ENCODE data around the gene ST3GAL3. TPM values are rescaled to one million over a fixed set of nuclear protein-coding genes. Genes with fewer than 3 reads are reported as not detected.

Gene ST3GAL3
- total RNA-seq, 1 experiment from 2014 or later, result 19.3 TPM

DNA sequence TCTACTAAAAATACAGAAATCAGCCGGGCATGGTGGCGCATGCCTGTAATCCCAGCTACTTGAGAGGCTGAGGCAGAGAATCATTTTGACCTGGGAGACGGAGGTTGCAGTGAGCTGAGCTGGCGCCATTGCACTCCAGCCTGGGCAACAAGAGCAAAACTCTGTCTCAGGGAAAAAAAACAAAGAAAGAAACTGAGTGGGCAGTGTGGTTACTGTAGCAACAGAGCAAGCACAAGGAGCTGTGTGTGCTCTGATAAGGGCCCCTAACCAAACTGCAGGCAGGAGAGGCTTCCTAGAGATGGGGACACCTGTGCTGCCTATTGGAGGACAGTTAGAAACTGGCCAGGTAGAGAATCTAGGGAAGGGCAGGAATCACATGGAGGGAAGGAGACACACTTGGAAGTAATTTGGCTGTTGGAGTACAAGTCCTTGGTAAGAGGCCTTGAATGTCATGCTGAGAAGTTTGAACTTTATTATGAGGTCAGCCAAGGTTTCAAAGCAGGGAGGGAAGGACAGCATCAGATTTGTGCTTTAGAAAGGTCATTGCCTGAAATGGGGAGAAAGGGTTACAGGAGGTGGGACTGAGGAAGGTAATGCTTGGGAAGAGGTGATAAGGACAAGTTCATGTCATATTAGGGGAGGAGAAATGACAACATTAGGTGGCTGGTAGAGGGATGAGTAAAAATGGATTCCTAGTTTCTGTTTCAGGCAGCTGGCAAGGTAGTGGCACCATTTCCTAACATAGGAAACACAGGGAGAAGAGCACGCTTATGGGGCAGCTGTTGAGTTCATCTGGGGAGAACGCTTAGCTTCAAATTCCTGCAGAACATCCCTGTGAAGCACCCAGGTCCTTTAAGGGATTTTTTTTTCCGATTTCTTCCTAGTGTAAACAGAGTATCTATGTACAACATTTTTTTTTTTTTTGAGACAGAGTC lies 157.0 kb downstream of the ST3GAL3 start:
- no peak overlapping the region; the same call in 1 of the 2 replicates for H3K27ac ChIP-seq
- BruUV-seq (replicated peaks), result no TSS peak
- intact Hi-C loops (cut with micrococcal nuclease; ENCODE audit: unreplicated experiment), result no loop called here
- no peaks in the 10 kb centered on the region; the same call in 1 of the 2 replicates for H3F3A ChIP-seq (ENCODE audit: insufficient read depth, low read depth)
- no peaks in the 10 kb centered on the region for H3K36me3 ChIP-seq (ENCODE audit: low read depth)
- TF ChIP-seq, protein P1, sequence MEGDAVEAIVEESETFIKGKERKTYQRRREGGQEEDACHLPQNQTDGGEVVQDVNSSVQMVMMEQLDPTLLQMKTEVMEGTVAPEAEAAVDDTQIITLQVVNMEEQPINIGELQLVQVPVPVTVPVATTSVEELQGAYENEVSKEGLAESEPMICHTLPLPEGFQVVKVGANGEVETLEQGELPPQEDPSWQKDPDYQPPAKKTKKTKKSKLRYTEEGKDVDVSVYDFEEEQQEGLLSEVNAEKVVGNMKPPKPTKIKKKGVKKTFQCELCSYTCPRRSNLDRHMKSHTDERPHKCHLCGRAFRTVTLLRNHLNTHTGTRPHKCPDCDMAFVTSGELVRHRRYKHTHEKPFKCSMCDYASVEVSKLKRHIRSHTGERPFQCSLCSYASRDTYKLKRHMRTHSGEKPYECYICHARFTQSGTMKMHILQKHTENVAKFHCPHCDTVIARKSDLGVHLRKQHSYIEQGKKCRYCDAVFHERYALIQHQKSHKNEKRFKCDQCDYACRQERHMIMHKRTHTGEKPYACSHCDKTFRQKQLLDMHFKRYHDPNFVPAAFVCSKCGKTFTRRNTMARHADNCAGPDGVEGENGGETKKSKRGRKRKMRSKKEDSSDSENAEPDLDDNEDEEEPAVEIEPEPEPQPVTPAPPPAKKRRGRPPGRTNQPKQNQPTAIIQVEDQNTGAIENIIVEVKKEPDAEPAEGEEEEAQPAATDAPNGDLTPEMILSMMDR (conservative IDR thresholded peaks at IDR 0.05), result no peak
- no peak for TF ChIP-seq EZH2 (IDR thresholded peaks at IDR 0.05; ENCODE audit: low read depth)
- ChIA-PET CTCF (no interaction called here), POLR2A (ENCODE audit: unreplicated experiment) (interaction anchor here (0.5 to 0.6 kb wide), 2 partner anchors 69 to 174 kb away, joined by 3 to 4 read pairs; no protein-coding TSS in a partner anchor)
- H3K27me3 ChIP-seq (ENCODE audit: insufficient read depth, low read depth), result no peaks in the 10 kb centered on the region
- no peak overlapping the region for H3K4me3 ChIP-seq
- H3K9me2 ChIP-seq (ENCODE audit: insufficient read depth), result no peaks in the 10 kb centered on the region
- no peak overlapping the region for H3K4me2 ChIP-seq
- no peaks in the 10 kb centered on the region for H3K79me2 ChIP-seq (ENCODE audit: low read depth)
- DNase-seq, result no peak
- H2AFZ ChIP-seq, result no peak overlapping the region
- H3K9me3 ChIP-seq (ENCODE audit: insufficient read depth, low read depth), result no peaks in the 10 kb centered on the region
- H3K4me1 ChIP-seq (replicated peaks; ENCODE audit: insufficient read depth), result peaks cover 36% of the 10 kb centered on the region
- H4K20me1 ChIP-seq (ENCODE audit: insufficient read depth), result no peaks in the 10 kb centered on the region

GRCh38 chr1:43866201-43866600 lies 158.9 kb downstream of the ST3GAL3 start:
- Histone ChIP-seq H3K9me3 (ENCODE audit: insufficient read depth, low read depth) (no peaks in the 10 kb centered on the region), H3K27me3 (ENCODE audit: insufficient read depth, low read depth) (no peaks in the 10 kb centered on the region), H3K36me3 (ENCODE audit: low read depth) (no peaks in the 10 kb centered on the region), H3K27ac (peak overlapping the region; percentile 34; the same call in 1 of the 2 replicates), H3F3A (ENCODE audit: insufficient read depth, low read depth) (no peaks in the 10 kb centered on the region; the same call in 1 of the 2 replicates), H3K4me1 (replicated peaks; ENCODE audit: insufficient read depth) (peaks cover 26% of the 10 kb centered on the region), H3K4me3 (no peak overlapping the region), H3K4me2 (no peak overlapping the region), H3K79me2 (ENCODE audit: low read depth) (no peaks in the 10 kb centered on the region), H2AFZ (no peak overlapping the region), H4K20me1 (ENCODE audit: insufficient read depth) (no peaks in the 10 kb centered on the region), H3K9me2 (ENCODE audit: insufficient read depth) (no peaks in the 10 kb centered on the region)
- TF ChIP-seq, protein P1 (conservative IDR thresholded peaks at IDR 0.05), result no peak
- TF ChIP-seq EZH2 (IDR thresholded peaks at IDR 0.05; ENCODE audit: low read depth), result no peak
- no TSS peak for BruUV-seq (replicated peaks)
- DNase-seq, result no peak
- POLR2A ChIA-PET (ENCODE audit: unreplicated experiment), result no interaction called here
- CTCF ChIA-PET, result no interaction called here
- intact Hi-C loops (cut with micrococcal nuclease; ENCODE audit: unreplicated experiment), result no loop called here

- Histone ChIP-seq H3K9me2 (ENCODE audit: insufficient read depth) (no peaks in the 10 kb centered on the region), H3F3A (ENCODE audit: insufficient read depth, low read depth) (peaks cover 8% of the 10 kb centered on the region; the same call in 1 of the 2 replicates), H3K4me1 (replicated peaks; ENCODE audit: insufficient read depth) (peaks cover 31% of the 10 kb centered on the region), H3K4me2 (peak overlapping the region; percentile 11; the same call in 1 of the 2 replicates), H3K27me3 (ENCODE audit: insufficient read depth, low read depth) (no peaks in the 10 kb centered on the region), H3K4me3 (no peak overlapping the region), H3K36me3 (ENCODE audit: low read depth) (no peaks in the 10 kb centered on the region), H2AFZ (no peak overlapping the region), H4K20me1 (ENCODE audit: insufficient read depth) (no peaks in the 10 kb centered on the region), H3K27ac (peak overlapping the region; percentile 36; the same call in 1 of the 2 replicates), H3K9me3 (ENCODE audit: insufficient read depth, low read depth) (no peaks in the 10 kb centered on the region), H3K79me2 (ENCODE audit: low read depth) (no peaks in the 10 kb centered on the region)
- POLR2A ChIA-PET (ENCODE audit: unreplicated experiment), result no interaction called here
- BruUV-seq (replicated peaks), result no TSS peak
- TF ChIP-seq, protein P1 (conservative IDR thresholded peaks at IDR 0.05), result no peak
- no peak for TF ChIP-seq EZH2 (IDR thresholded peaks at IDR 0.05; ENCODE audit: low read depth)
- peak in 1 of 2 experiments; percentile 68 for DNase-seq
- intact Hi-C loops (cut with micrococcal nuclease; ENCODE audit: unreplicated experiment), result no loop called here
- CTCF ChIA-PET, result no interaction called here
Measured at GRCh38 chr1:43867976-43868740, 160.8 kb downstream of the ST3GAL3 start.

All from PC-9 (cell line).